Measurements from ENCODE around the gene KIFC3.
"Not testable (repeated sequence)": the region's sequence is repeated elsewhere in the genome, so short reads cannot be mapped to it uniquely, and the experiment has no call there.

Gene KIFC3

DNA sequence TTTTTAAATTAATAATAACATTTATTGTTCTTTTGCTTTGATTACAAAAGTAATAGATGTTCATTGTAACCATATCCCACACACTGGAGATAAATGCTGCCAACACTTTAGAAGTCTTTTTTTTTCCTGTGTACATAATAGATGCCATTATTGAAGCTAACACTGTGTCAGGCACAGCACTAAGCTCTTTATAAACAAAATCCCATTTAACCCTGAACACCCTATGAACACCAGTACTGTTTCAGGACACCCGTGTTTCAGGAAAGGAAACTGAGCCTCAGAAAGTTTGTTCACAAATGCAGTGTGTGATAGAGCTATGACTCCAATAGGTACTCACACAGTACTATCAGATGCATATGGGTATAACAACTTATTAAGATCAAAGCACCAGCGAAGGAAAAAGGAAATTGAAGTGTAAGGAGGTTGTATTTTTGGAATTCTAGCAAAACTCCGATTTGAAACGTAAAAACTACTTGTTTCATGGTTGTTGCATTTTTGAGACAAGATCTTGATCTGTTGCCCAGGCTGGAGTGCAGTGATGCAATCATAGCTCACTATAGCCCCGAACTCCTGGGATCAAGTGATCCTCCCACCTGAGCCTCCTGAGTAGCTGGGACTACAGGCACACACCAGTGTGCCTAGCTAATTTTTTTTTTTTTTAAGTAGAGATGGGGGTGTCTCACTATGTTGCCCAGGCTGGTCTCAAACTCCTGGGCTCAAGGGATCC, 2.0 kb upstream of the KIFC3 start:
- DNase-seq = no peak

DNA sequence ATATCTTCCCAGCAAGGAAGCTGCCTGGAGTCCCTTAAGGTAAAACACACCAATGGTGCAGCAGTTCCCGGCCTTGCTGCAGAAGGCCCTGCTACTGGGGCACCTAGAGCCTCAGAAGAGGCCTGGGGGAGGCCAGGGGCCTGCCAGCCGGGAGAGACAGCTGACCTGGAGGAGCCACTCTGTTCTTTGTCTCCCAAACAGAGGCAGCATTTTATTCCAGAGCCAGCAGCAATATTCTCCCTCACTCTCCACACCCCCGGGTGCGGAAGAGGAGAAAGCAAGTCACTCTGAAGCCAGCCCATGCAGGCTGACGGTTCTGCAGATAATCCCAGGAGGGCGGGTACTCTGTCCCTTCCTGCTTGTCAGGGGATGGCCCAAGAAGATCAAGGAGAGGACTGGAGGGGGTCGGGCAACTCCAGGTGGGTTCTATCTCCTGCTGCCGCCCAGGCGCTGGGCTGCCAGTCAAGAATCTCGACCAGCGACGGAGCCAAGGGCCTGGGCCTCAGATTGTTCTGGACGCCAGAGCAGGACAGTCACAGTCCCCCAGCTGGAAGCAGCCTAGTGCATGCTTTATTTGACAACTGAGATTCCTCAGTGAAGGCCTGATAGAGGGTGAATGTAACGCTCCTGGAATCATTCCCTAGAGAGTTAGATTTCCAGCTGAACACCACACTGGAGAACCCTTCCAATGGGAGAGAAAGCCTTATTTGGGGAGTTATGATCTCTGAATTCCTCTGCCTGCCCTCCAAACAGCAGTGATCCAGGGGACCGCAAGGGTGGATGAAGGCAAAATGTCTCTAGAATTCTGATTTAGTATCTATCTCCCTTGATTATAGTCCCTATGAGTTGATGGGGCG, 1.1 kb upstream of the KIFC3 start:
- DNase-seq = no peak

DNA sequence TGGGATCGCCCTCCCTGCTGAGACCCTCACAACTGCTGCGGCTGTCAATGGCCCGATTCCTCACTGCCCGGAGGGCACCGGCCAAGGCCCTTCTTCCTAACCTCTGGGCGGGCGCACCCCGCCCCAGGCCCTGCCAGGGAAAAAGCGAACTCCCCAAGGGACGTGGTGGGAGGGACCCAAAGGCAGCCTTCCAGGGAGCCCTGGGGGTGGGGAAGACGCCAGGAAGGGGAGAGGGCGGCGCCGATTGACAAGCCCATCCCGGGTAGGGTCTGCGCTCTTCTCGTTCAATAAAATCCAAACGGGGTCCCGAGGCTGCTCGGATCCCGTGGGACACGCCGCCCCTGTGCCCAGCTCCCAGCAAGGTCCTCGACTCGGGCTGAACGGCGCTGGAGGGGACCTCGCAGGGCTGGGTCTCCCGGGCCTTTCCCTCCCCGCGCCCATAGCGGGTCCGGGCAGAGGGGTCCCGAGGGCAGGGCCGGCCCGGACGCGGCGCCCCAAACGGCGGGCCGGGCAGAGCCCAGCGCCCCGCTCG, 416 bp downstream of the KIFC3 start:
- no peak for DNase-seq

DNA sequence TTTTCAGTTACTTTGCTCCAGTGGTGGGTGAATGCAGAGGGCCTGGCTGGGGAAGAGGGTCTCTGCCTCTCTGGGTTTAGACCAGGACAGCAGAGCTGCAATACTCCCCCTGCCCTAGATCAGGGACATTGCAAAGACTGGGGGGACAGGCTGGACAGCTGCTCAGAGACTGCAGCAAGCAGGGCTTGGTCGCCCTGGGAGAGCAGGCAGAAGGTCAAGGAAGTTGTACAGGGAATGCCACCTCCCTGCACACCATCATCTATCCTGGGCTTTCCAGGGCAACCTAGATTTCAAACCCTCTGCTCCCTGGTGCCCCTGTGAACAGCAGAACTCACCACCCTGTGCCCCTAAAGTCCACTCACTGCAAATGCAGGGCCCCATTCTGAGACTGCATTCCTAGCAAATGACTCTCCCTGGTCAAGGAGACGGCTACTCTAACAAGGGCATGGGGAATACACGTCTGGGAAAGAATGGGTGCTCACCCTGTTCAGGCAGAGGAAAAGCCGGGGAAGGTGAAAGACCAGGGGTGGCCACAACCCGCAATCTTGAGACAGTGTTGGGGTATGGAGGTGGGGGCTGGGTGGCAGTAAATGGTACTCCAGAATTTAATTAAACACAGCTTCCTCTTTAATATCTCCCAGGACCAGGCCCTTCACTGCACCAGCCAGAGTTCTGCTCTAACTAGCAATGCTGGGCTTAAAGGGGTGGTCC, 1.0 kb downstream of the KIFC3 start:
- DNase-seq = no peak

DNA sequence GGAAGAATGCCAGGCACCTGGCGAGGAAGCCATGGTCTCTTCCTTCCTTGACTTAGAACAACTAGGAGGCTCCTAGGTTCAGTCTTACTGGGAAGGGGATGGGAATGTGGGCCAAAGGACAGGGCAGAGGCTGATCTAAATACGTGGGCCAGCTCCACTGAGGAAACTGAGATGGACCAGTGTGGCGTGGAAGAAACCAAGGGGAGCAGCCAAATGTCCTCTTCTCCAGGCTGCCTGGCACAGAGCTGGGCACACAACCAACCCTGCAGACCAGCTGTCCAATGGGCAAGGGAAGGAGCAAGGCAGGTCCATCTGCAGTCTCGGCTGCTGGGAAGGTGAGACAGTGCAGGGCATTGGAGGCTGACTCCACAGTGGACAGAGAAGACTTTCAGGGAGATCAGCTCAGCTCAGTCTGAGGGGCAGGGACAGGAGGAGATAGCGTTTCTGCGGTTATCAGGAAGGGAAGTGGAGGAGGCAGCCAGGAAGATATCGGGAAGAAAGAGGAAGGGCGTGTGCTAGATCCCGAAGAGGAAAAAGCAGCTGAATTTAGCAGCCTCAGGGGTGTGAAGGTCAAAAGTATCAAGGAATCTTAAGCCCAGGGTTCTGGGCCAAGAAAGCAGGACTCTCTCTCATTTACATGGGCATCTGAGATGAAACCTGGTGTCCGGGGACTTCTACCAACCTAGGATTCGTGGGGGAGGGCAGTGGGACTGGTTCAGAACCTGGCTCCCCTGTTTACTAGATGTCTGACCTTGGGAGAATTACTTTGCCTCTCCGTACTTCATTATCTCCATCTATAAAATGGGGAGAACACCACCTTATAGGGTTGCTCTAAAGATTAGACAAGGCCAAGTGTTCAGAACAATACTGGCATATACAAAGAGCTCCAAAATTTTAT, 1.8 kb downstream of the KIFC3 start:
- DNase-seq = no peak

DNA sequence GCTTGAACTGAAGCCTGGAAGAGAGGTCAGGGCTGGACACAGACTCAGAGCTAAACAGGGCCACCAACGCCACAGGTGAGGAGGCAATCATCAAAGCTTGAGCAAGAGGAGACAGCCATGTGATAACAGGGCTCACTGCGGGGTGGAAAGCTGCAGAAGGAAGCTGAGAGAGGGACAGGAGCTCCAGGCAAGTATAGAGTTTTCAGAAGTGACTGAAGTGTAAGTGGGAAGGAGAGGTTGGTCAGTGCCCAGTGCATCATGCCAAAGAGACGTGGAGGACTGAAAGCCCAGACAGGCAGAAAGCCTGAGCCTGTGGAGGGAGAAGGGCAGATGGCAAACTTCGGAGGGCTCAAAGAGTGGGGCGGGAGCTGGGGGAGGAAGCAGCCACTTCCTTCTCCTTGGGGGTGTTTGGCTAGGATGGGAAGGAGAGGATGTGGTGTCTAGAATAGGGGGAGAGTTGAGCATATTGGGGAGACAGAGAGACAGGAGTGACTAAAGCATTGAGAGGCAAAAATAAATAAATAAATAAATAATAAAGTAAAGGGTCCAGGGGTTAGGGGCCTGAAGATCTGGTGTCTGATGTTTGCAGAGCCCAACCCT, 2.6 kb downstream of the KIFC3 start:
- DNase-seq = no peak

DNA sequence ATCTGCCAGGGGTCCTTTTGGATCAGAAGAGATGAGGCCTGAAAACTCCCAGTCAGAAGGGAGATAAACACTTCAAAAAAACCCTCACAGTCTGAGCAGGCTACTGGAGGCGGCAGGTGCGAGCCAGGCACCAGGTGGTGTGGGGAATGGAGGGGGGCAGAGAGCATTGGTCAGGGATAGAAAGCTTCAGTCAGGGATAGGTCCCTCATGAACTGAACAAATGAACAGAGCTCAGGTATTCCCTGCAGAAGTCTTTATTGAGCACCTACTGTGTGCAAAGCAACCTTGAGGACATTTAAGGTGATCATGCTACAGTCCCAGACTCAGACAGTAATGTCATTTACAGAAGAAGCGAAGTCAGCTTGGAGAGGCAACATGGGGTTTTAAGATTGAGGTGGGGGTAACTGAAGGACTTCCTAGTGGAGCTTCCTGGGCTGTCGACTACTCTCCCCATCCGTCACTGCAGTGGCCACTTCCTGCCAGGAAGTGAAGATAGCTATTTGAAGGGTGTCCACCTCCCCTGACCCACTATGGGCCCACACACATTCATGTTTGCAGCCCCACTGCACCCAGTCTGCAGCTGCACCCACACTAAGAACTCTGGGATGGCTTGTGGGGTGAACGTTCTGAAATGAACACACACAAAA, 3.2 kb downstream of the KIFC3 start:
- DNase-seq = no peak

DNA sequence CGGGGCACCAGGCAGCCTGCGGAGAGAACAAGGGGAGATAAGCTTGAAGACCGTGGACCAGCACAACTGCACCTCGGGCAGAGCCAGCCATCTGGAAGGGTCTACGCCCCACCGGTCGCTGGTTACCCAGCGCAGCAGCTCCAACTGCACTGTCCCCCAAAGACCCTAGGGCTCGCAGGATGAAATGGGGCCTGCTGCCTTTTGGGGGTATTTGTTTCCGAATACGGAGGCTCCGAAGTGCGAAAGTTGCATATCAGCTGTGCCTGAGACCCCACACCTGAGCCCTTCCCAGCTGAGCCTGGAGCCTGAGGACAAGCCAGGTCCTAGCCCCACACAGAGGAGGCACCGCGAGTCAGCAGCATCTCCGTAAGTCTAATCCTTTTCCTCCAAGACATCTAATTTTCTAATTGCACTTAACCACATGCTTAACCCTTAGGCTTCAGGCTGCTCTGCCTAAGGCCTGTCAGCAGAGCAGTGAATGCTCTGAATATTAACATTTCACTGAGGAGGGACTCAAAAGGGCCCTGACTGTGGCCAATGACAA, 4.0 kb downstream of the KIFC3 start:
- DNase-seq = no peak

DNA sequence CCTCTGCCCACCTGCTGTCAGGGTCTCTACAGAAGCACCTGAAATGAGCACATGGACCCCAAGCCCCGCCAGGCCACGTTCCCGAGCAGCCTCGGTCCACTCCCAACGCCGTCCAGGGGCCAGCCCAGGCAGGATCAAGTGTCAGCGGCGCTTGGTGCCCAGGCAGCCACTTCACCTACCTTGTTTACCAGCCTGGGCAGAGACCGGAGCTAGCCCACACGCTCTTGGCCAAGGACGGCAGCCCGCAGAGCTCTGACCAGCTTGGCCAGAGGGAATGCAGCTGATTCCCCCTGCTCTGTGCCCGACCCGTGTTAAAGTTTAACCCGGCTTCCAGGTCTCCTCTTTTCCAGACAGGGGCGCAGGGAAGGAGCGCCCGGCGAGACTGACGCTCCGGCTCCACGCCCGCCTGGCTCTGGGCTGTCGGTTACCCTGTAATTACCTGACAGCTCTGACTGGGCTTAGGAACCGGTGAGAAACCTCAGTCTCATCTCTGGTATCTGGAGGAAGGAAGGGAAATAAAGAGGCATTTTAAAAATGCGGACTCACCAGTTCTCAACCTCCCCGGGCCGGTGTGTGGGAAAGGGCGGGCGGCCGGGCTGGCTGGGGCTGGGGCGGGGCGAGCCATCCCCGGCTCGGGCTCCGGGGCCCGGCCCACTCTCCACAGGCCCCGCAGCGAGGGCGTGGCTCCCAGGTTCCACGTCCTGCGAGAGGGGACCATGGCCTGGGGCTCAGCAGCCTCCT, 4.6 kb downstream of the KIFC3 start:
- no peak for DNase-seq

DNA sequence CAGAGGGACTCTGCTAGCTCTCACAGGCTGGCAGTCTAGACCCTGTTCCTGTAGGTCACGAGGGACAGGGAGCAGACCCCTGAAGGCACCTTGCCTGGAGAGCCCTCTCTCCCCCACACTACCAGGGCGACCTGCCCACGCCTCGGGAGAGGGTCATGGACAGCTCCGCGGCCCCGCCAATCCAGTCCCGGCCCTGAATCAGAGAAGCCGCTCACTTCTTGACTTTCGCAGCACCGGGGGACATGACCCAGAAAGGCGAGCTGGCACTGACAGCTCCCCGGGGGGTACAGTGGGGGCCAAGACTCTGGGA, 5.1 kb downstream of the KIFC3 start:
- no peak for DNase-seq

DNA sequence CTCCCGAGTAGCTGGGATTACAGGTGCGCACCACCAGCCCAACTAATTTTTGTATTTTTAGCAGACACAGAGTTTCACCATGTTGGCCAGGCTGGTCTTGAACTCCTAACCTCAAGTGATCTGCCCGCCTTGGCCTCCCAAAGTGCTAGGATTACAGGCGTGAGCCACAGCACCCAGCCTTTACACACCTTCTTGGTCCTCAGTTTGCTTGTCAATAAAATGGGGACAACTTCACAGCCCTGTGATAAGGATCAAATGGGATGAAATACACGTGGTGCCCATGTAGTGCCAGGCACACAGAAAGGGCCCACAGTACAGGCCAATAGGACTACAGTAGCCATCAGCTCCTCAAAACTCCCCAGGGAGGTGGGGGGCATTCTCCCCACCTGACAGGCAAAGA, 6.3 kb downstream of the KIFC3 start:
- not testable (repeated sequence) for DNase-seq

DNA sequence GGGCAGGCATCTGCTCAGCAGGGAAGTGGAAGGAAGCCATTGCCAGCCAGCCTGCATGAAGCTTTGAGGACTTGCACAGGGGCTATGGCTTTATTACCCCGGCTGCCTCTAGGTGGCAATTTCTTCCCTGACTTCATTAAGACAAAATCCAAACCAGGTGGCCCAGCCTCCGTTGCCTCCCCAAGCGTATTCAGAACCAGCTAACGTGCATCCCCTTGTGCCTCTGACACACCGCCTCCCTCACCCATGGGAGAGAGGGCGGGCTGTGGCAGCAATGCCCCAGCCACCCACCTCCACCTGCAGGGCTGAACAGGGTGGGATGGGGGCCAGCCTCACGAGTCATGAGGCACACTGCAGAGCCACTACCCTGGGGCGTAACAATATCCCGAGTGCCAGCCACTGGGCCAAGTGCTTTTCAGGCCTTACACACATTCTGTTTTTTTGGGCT, 6.8 kb downstream of the KIFC3 start:
- peak in 1 of 2 experiments; percentile 34 for DNase-seq

DNA sequence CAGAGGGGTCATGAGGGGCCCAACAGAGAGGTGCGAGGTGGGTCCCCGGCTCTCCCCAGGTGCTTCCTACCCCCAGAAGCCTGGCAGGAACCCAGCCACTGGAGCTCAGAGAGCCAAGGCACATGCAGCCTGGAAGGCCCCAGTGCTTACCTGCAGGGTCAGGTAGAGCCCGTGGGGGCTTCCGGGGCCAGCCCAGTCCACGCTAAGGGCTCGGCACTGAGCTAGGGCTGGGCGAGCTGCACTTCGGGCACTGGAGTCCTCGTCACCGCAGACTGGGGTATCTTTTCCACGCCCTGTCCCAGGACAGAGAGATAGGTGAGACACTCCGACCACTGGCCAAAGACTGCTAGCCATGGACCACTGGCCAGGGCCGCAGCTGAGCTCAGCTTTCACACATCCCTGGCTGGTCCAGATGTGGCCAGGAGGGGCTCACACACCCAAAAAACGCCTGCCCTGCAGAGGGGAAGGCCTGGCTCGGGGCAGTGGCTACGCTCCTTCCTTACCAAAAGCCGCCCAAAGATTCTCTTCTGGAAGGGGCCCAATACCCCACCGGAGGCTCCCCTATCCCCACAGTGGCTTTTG, 7.4 kb downstream of the KIFC3 start:
- DNase-seq = no peak

DNA sequence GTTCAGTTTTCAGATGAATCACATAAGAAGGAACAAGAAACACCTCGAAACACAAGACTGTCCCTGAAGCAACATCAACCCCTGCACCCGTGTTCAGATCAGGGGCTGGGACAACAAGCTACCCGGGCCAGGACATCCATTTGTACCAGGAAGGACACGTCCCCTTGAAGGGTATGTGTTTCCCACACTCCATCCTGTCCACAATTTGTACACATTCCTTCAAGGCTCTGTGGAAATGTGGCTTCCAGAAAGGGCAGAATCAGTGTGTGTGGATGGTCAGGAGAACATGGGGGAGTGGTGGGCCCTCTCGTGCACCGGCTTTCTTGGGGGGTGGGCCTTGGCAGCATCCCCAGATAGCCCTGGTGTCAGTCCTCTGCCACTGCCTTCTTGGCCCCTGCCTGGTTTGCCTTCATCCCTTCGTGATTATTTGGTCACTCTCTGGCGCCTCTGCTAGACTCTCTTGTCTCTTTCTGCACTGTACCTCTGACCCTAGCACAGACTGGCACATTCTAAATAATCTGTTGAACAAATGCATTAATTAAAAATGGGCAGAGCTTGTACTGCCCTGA, 10.3 kb downstream of the KIFC3 start:
- DNase-seq = no peak

DNA sequence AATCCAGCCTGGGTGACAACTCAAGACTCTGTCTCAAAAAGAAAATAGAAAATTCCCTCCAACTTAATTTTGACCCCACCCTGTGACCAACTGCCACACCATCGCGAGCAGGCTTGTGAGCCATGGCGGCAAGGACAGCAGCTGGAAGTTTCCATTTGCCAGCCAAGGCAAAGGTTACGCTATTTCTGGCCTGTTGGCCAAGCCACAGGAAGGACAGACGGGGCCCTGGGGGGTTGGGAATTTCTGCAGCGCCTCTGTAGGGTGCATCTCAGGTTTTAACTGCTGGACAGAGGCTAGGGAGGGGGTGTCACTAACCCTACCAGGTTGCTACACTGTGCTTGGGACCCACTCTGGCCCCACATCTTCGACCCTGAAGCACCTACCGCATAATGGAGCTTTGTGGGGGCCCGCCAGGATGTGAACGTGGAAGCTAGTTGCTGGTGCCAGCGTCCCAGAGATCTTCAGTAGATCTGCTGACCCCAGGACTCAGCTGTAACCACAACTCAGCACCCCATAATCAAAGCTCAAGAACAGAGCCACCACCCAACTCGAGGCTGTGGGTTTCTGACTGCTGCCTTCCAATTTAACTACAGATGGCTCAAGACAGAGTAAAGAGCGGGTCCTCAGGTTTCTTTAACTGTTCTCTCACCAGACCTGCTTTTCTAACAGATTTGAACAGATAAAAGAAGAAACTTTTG, 10.9 kb downstream of the KIFC3 start:
- no peak for DNase-seq

DNA sequence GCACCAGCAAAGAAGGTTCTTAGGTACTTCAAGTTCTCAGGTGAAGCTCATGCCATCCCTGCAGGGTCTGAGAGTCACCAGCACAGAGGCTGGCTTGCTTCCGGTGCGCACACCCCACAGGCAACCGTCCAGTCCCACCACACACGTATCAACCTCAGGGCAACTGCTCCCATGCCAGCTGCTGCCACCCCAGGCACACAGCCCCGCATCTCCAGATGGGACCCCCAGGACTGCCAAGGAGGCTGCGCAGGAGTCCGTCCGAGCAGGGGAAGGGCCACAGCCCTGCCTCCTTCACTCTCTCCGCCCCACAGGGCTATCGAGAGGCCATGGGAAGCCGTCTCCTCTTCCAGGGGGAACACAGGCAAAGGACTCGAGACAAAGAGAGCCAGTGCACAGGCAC, 13.3 kb downstream of the KIFC3 start:
- DNase-seq = no peak

DNA sequence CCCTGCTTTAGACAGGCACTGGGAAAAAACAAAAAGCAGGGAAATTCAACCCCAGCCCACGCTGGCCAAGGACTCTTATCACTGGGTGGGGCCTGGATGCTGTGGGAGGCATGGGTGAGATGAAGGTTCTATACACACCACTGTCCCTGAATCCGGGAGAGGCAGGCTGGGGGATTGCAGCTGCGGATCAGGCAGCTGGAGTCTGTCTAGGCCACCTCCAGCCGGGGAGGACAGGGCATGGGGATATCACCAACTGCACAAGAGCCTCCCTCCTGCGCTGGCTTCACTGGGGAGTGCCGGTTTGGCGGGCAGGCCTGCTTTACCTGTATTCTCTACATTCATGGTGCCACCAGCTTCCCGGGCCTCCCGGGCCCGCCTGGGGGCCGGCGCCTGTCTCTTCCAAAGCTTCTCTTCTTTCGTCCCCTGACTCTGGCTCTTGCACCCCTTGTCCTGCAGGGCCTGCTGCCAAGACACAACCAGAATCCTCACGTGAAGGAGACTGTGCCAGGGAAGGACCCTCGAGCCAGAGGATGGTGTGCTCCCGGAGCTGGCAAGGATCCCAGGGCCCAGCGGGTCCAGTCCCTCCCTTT, 13.9 kb downstream of the KIFC3 start:
- no peak for DNase-seq

DNA sequence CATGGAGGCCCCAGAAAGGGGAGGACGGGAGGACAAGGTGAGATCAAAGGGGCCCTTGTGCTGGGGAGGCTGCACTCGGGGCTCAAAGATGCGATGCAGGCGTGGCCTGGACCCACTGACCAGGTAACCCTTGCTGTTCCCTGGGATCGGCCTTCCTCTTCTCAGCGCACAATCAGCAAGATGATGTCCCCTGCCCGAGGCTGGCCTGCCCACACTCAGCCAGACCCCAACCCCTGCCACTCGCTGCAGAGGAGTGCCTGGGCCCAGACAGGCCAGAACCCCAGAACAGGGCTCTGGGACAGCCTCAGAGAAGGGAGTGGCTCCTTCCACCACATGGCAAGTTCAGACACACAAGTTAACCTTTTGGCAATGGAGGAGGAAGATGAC, 14.8 kb downstream of the KIFC3 start:
- no peak for DNase-seq

Data from stimulated activated CD4-positive, alpha-beta T cell treated with anti-CD3 and anti-CD28 coated beads, Interleukin-4, amount 100 ng/mL, for 4 hours (primary cell).